ENCODE results near the gene SSR4. TPM values are rescaled to one million over a fixed set of nuclear protein-coding genes. Genes with fewer than 3 reads are reported as not detected.

Gene SSR4
- total and polyA plus RNA-seq, 8 donors: 153 to 327 (median 180) TPM

- no peak for ATAC-seq
- Histone ChIP-seq H3K4me1 (no peaks in the 10 kb centered on the region), H3K4me3 (no peak overlapping the region), H3K36me3 (peaks cover 0 to 4% of the 10 kb centered on the region in 2 donors), H3K27ac (no peak overlapping the region), H3K27me3 (no peaks in the 10 kb centered on the region), H3K9me3 (no peaks in the 10 kb centered on the region)
- intact Hi-C loops (cut with DNase I): no loop called here
- no peak for DNase-seq
- no peak for TF ChIP-seq CTCF (IDR thresholded peaks at IDR 0.05)
These were observed 9.7 kb downstream of the SSR4 start for GRCh38 chrX:153804100-153804595.

- ATAC-seq (no peak), DNase-seq (no peak)
- intact Hi-C loops (cut with DNase I): no loop called here
- Histone ChIP-seq H3K27ac (no peak overlapping the region), H3K4me3 (no peak overlapping the region), H3K36me3 (no peaks in the 10 kb centered on the region), H3K27me3 (no peaks in the 10 kb centered on the region), H3K9me3 (no peaks in the 10 kb centered on the region), H3K4me1 (no peaks in the 10 kb centered on the region)
- no peak for TF ChIP-seq CTCF (IDR thresholded peaks at IDR 0.05)
These were observed 10.2 kb downstream of the SSR4 start for GRCh38 chrX:153804621-153805020.

GRCh38 chrX:153805436-153805835 lies 11.0 kb downstream of the SSR4 start:
- H3K4me3 ChIP-seq: no peak overlapping the region
- no peaks in the 10 kb centered on the region for H3K4me1 ChIP-seq
- ATAC-seq: no peak
- no peak for DNase-seq
- TF ChIP-seq CTCF (IDR thresholded peaks at IDR 0.05): no peak
- no peaks in the 10 kb centered on the region for H3K27me3 ChIP-seq
- intact Hi-C loops (cut with DNase I): no loop called here
- no peaks in the 10 kb centered on the region for H3K36me3 ChIP-seq
- no peak overlapping the region for H3K27ac ChIP-seq
- no peaks in the 10 kb centered on the region for H3K9me3 ChIP-seq

GRCh38 chrX:153806999-153807575 lies 12.6 kb downstream of the SSR4 start:
- DNase-seq (no peak), ATAC-seq (no peak)
- TF ChIP-seq CTCF (IDR thresholded peaks at IDR 0.05): no peak
- Histone ChIP-seq H3K27me3 (no peaks in the 10 kb centered on the region), H3K36me3 (no peaks in the 10 kb centered on the region), H3K4me1 (no peaks in the 10 kb centered on the region), H3K27ac (no peak overlapping the region), H3K9me3 (no peaks in the 10 kb centered on the region), H3K4me3 (no peak overlapping the region)
- intact Hi-C loops (cut with DNase I): no loop called here

- no peak for TF ChIP-seq CTCF (IDR thresholded peaks at IDR 0.05)
- ATAC-seq (no peak), DNase-seq (no peak)
- no peak overlapping the region for H3K4me3 ChIP-seq
- intact Hi-C loops (cut with DNase I): no loop called here
- H3K27me3 ChIP-seq: peaks cover 0 to 3% of the 10 kb centered on the region in 2 donors
- H3K27ac ChIP-seq: no peak overlapping the region
- H3K36me3 ChIP-seq: no peaks in the 10 kb centered on the region
- no peaks in the 10 kb centered on the region for H3K9me3 ChIP-seq
- no peaks in the 10 kb centered on the region for H3K4me1 ChIP-seq
These were observed 13.5 kb downstream of the SSR4 start for GRCh38 chrX:153807976-153808375.
